ENCODE measurements around the gene SETDB2.

SETDB2 gene

DNA sequence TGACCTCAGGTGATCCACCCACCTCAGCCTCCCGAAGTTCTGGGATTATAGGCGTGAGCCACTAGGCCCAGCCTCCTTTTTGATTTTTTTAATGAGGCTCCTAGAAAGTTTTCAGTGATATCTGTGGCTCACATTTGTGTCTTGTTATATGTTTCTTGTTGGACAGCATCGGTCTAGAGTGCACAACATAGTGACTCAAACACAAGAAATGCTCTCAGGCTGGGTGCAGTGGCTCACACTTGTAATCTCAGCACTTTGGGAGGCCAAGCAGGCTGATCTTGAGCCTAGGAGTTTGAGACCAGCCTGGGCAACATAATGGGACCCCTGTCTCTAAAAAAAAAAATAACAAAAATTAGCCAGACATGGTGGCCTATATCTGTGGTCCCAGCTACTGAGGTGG lies 59.9 kb downstream of the SETDB2 start:
- no peak overlapping the region for H3K27ac ChIP-seq
- no peak overlapping the region for H3K4me3 ChIP-seq
- no peak for DNase-seq (ENCODE audit: low spot score)
- TF ChIP-seq CTCF (IDR thresholded peaks at IDR 0.05), result no peak

GRCh38 chr13:49512578-49512977 lies 68.5 kb downstream of the SETDB2 start:
- no peak for TF ChIP-seq CTCF (IDR thresholded peaks at IDR 0.05)
- Histone ChIP-seq H3K4me3 (no peak overlapping the region), H3K27ac (no peak overlapping the region)
- DNase-seq (ENCODE audit: low spot score), result no peak

DNA sequence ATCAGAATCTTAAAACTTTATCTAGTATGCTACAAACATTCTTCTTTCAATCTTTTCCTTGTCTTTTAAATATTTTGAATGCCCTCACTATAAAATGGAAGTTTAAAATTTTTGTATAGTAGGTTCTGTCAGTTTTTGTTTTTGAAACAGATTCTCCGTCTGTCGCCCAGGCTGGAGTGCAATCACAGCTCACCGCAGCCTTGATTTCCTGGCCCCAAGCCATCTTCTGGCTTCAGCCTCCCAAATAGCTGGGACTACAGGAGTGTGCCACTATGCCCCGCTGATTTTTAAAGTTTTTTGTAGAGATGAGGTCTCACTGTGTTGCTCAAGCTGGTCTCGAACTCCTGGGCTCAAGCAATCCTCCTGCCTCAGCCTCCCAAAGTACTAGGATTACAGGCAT lies 72.4 kb downstream of the SETDB2 start:
- Histone ChIP-seq H3K4me3 (no peak overlapping the region), H3K27ac (no peak overlapping the region)
- no peak for TF ChIP-seq CTCF (IDR thresholded peaks at IDR 0.05)
- no peak for DNase-seq (ENCODE audit: low spot score)

DNA sequence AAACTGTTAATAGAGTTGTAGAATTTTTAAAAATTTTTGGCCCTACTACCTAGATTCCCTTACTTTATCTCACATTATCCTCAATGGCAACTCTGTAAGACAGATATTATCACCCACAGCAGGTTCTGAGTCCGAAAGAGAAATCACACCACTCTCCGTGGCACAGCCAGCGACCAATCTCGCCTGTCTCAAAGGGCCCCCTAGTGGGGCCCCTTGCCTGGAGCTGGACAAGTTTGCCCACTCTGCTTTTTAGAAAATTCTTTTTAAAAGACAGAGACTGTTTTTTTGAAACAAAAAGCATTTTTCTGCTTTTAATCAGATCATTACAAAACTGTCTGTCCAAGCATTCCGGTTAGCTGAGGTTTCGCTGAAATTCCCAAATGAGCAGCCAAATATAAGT lies 73.4 kb downstream of the SETDB2 start:
- H3K27ac ChIP-seq, result no peak overlapping the region
- no peak for TF ChIP-seq CTCF (IDR thresholded peaks at IDR 0.05)
- DNase-seq (ENCODE audit: low spot score), result no peak
- no peak overlapping the region for H3K4me3 ChIP-seq

DNA sequence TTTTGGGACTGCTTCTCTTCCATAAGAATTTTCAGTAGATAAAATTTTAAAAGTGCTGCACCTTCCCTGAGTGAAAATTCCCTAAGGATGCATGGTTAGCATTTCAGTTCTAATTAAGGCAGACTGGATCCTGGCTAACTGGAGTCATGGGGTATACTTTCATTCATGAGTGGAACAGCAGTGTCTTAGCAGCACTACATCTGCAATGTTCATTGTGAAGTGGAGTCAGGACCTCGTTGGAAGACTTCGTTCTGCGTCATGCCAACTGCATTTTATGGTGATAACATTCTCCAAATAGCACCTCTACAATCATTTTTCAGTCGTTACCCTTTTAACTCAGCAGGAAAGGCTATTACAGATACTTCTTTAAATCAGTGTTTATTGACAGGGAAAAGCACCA lies 77.2 kb downstream of the SETDB2 start:
- Histone ChIP-seq H3K27ac (no peak overlapping the region), H3K4me3 (no peak overlapping the region)
- DNase-seq (ENCODE audit: low spot score), result no peak
- no peak for TF ChIP-seq CTCF (IDR thresholded peaks at IDR 0.05)

DNA sequence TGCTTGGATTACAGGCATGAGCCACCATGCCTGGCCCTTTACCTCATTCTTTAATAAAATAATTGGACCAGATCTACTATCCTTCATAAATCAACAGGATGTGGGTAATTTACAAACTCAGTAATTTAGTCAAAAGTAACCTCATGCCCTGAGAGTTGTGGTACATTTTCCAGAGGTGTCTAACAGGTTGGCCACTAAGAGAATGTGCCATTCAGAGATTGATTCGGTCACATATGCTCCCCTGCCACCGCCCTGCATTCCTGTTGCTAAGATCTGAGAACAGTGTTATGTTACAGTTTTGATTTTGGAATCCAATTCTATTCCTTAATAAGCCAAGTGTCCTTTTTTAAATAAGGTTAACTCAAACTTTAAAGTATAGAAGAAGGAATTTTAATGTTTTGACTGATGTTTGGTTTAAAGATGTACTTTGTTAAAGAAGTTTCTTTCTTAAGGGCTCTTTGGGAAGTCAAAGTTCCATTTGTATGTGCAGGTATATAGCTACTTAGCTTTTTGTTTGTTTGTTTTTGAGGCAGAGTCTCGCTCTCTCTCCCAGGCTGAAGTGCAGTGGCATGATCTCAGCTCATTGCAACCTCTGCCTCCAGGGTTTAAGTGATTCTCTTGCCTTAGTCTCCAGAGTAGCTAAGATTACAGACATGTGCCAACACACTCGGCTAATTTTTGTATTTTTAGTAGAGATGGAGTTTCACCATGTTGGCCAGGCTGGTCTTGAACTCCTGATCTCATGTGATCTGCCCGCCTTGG lies 80.8 kb downstream of the SETDB2 start:
- no peak overlapping the region for H3K27ac ChIP-seq
- DNase-seq (ENCODE audit: low spot score), result no peak
- no peak for TF ChIP-seq CTCF (IDR thresholded peaks at IDR 0.05)
- H3K4me3 ChIP-seq, result no peak overlapping the region

- Histone ChIP-seq H3K4me3 (no peak overlapping the region), H3K27ac (no peak overlapping the region)
- TF ChIP-seq CTCF (IDR thresholded peaks at IDR 0.05), result no peak
- no peak for DNase-seq (ENCODE audit: low spot score)
These were observed 83.0 kb downstream of the SETDB2 start for GRCh38 chr13:49527123-49527522.
